SU-DHL-6 (cell line): Measurements from ENCODE around the gene PNPLA3.
A peak's percentile ranks its signal among the peaks of the same experiment; 100 is the strongest.

Experiments
- H2AFZ ChIP-seq: fragments of 200-600 bp; sonication (generic); 2 replicates; pipeline ENCODE4 v1.6.1; 2014; ENCODE audit warnings: low read depth, mild to moderate bottlenecking, moderate library complexity, mixed read lengths, antibody characterized with exemption, low read length; ENCODE audit not compliant: severe bottlenecking
- H3F3A ChIP-seq: fragments of 200-600 bp; shearing (Covaris generic); 2 replicates; pipeline ENCODE4 v1.6.0; 2016; ENCODE audit warnings: antibody characterized with exemption, mild to moderate bottlenecking; ENCODE audit not compliant: insufficient read depth
- H3K27ac ChIP-seq: fragments of 200-600 bp; sonication (generic); 2 replicates; pipeline ENCODE4 v1.5.1; 2016; ENCODE audit warnings: low read depth, mild to moderate bottlenecking, low read length, moderate library complexity, mixed read lengths
- H3K27me3 ChIP-seq: fragments of 200-600 bp; sonication (generic), shearing (Covaris generic); 2 replicates; pipeline ENCODE4 v1.6.0; 2014; ENCODE audit warnings: mild to moderate bottlenecking, low read length
- H3K36me3 ChIP-seq: fragments of 200-600 bp; sonication (generic); 2 replicates; pipeline ENCODE4 v1.6.1; 2014; ENCODE audit warnings: mild to moderate bottlenecking, low read length, mixed read lengths
- H3K4me2 ChIP-seq: fragments of 300-600, 200-600 bp; shearing (Covaris generic), sonication (generic); 2 replicates; pipeline ENCODE4 v1.6.0; 2014; ENCODE audit warnings: low read length, low read depth, mild to moderate bottlenecking; ENCODE audit not compliant: poor library complexity, severe bottlenecking
- H3K4me3 ChIP-seq: fragments of 200-600 bp; sonication (generic); 2 replicates; pipeline ENCODE4 v1.5.1; 2014; ENCODE audit warnings: antibody characterized with exemption, low read length, mild to moderate bottlenecking, mixed read lengths; ENCODE audit not compliant: insufficient read depth, poor library complexity, severe bottlenecking
- H3K79me2 ChIP-seq: fragments of 200-600 bp; sonication (generic); 2 replicates; pipeline ENCODE4 v1.6.1; 2014; ENCODE audit warnings: mild to moderate bottlenecking, low read length, moderate library complexity; ENCODE audit not compliant: insufficient read depth
- H3K9ac ChIP-seq: fragments of 200-600 bp; sonication (generic); 2 replicates; pipeline ENCODE4 v1.7.0; 2014; ENCODE audit warnings: mild to moderate bottlenecking, low read length
- H3K9me2 ChIP-seq: fragments of 200-600 bp; sonication (generic); replicated peaks from 2 replicates; pipeline ENCODE4 v1.6.1; 2014; ENCODE audit warnings: low read length; ENCODE audit not compliant: insufficient read depth
- H3K9me3 ChIP-seq: fragments of 200-600 bp; sonication (generic); 2 replicates; pipeline ENCODE4 v1.6.1; 2014; ENCODE audit warnings: low read length, mixed read lengths; ENCODE audit not compliant: insufficient read depth
- H4K20me1 ChIP-seq: fragments of 200-600 bp; sonication (generic); 2 replicates; pipeline ENCODE4 v1.6.1; 2014; ENCODE audit warnings: low read depth, mild to moderate bottlenecking, antibody characterized with exemption, low read length, moderate library complexity, mixed read lengths
- CTCF ChIP-seq: fragments of 200-600 bp; sonication (generic); IDR thresholded peaks from one replicate; pipeline ENCODE4 v1.5.1; 2017; ENCODE audit warnings: antibody characterized with exemption, mild to moderate bottlenecking, low read length, moderate library complexity; ENCODE audit not compliant: insufficient read depth, poor library complexity, severe bottlenecking
- EZH2phosphoT487 ChIP-seq: fragments of 200-600 bp; sonication (generic), shearing (Covaris generic); conservative IDR thresholded peaks from 2 replicates; pipeline ENCODE4 v1.6.1; 2018; ENCODE audit warnings: mild to moderate bottlenecking, antibody characterized with exemption, low read length, moderate library complexity, mixed read lengths

The PNPLA3 gene

GRCh38 chr22:43995798-43996169 is 72.2 kb downstream of the PNPLA3 start:
- Histone ChIP-seq H3K9me3 (no peaks in the 10 kb centered on the region), H2AFZ (peak overlapping the region; percentile 60), H3K79me2 (no peaks in the 10 kb centered on the region), H3K9me2 (no peaks in the 10 kb centered on the region), H4K20me1 (no peaks in the 10 kb centered on the region), H3K27ac (no peak overlapping the region), H3K36me3 (no peaks in the 10 kb centered on the region), H3K4me3 (peak overlapping the region; percentile 34), H3K4me2 (peak overlapping the region; percentile 51), H3K27me3 (no peaks in the 10 kb centered on the region), H3K9ac (peak overlapping the region; percentile 54), H3F3A (no peaks in the 10 kb centered on the region)
- TF ChIP-seq CTCF (no peak), EZH2phosphoT487 (no peak)

- Histone ChIP-seq H3K9me3 (no peaks in the 10 kb centered on the region), H3K4me3 (peak overlapping the region; percentile 34), H3K36me3 (no peaks in the 10 kb centered on the region), H3K27ac (no peak overlapping the region), H4K20me1 (no peaks in the 10 kb centered on the region), H3F3A (no peaks in the 10 kb centered on the region), H3K79me2 (no peaks in the 10 kb centered on the region), H3K4me2 (peak overlapping the region; percentile 51), H3K9me2 (no peaks in the 10 kb centered on the region), H3K27me3 (no peaks in the 10 kb centered on the region), H2AFZ (peak overlapping the region; percentile 60), H3K9ac (peak overlapping the region; percentile 54)
- TF ChIP-seq CTCF (no peak), EZH2phosphoT487 (no peak)
These were observed 72.8 kb downstream of the PNPLA3 start for GRCh38 chr22:43996170-43996980.

- H3K36me3 ChIP-seq = no peaks in the 10 kb centered on the region
- no peak overlapping the region for H2AFZ ChIP-seq
- H3K9ac ChIP-seq = no peak overlapping the region
- no peak overlapping the region for H3K27ac ChIP-seq
- no peaks in the 10 kb centered on the region for H3K9me3 ChIP-seq
- no peaks in the 10 kb centered on the region for H4K20me1 ChIP-seq
- H3K4me3 ChIP-seq = no peak overlapping the region
- H3F3A ChIP-seq = no peaks in the 10 kb centered on the region
- TF ChIP-seq EZH2phosphoT487 (no peak), CTCF (no peak)
- H3K79me2 ChIP-seq = no peaks in the 10 kb centered on the region
- no peaks in the 10 kb centered on the region for H3K27me3 ChIP-seq
- no peaks in the 10 kb centered on the region for H3K9me2 ChIP-seq
- H3K4me2 ChIP-seq = no peak overlapping the region
These were observed 73.3 kb downstream of the PNPLA3 start for GRCh38 chr22:43996981-43997265.
